Measurements from ENCODE around the gene B3GALT5.
A peak's percentile ranks its signal among the peaks of the same experiment; 100 is the strongest.

Gene B3GALT5

GRCh38 chr21:39707316-39707715 is 94.6 kb downstream of the B3GALT5 start:
- DNase-seq: no peak

DNA sequence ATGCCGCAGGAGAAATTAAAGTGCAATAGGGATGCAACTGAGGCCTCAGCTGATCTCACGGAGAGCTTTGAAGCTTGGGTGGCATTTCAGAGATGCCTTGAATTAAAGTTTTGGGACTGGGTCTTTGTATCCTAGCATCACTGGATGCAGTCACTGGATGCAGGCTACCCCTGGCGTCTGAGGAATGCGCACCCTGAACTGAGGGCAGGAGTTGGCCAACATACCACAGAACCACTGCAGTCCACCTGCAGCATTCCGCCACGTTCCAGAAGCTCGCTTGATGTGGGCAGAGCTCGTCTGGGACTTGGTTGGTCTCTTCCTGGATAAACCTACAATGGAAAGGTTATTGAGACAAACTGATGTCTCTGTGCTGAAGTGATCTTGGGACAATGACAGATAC is 98.1 kb downstream of the B3GALT5 start:
- DNase-seq: no peak

DNA sequence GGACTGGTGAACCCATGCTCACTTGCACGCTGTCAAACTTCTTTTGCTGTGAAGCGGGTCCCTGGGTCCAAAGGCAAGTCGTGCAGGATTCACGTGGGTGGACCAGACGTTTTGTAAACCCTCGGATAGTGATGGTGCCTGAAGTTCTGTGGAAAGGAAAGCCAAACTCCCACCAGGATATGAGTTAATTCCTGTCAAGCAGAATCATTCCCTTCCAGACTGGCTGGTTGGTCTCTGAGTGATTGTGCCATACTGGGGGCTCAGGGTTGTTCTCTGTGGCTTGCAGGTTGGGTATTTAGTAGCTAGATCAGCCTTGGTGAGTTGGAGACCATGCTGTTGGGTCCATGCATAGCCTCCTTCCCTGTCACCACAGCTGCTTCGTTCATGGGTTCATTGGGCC is 99.5 kb downstream of the B3GALT5 start:
- DNase-seq: no peak

DNA sequence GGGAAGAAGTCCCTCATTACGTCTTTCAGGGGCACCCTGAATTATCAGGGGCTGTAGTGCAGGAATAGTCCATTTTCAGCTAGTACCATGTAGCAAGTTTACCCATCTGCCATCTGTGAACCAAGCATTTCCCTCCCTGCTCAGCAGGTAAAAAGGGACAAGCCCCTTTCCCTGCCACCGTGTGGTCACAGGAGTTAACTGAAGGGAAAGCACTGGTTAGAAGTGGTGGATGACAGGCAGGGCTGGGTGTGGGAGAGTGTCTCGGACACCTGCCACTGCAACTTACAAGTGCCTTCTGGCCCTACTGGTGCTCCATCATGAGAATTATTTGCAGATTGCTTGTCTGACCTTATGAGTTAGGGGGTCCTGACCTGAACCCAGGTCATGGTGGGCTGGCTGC is 100.2 kb downstream of the B3GALT5 start:
- no peak for DNase-seq

DNA sequence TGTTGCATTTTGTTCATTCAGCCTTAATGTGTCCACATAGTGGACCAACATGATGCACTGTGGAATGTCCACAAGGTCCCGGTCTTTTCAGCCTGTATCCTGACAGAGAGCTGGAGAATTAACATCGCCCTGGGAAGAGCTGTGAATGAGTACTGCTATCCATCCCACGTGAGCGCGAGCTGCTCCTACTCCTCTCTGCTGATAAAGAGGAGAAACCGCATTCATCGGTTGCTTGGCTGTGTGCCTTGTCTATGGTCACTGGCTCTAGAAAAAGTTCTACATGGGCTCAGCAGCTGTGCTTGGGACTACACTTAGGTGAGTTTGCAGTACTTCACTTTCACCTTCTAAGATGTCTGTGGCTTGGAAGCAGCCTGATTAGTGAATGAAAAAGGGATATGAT is 101.2 kb downstream of the B3GALT5 start:
- no peak for DNase-seq

DNA sequence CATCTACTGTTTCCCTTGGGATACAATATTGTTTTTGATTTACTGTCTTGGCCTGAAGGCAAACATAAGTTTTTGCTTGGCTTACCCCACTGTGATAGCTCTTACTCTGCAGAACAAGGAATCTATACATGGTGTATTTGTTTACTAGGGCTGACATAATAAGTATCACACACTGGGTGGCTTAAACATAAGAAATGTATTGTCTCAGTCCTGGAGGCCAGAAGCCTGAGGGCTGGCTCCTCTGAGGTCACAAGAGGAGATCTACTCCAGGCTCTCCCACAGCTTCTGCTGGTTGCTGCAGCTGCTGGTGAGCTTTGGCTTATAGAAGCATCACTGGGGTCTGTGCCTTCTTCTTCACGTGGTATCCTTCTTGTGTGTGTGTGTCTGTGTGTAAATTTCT is 101.6 kb downstream of the B3GALT5 start:
- no peak for DNase-seq

- peak; percentile 44 for DNase-seq
Measured at GRCh38 chr21:39715804-39716397, 103.2 kb downstream of the B3GALT5 start.

DNA sequence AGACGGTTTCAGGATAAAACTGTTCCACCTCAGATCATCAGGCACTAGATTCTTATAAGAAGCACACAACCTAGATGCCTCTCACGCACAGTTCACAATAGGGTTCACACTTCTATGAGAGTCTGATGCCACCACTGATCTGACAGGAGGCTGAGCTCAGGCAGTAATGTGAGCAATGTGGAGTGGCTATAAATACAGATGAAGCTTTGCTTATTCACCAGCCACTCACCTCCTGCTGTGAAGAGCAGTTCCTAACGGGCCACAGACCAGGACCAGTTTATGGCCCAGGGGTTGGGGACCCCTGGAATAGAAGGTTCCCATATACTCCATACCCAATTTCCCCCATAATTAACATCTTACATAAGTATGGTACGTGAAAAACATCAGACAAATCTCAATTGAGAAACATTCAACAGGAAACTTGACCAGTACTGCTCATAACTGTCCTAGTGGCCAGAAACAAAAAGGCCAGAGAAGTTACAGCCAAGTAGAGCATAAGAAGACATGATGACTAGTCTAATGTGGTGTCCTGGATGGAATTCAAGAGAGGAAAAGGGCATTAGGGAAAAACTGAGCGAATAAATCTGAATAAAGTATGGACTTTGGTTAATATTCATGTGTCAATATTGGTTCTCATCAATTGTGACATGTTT is 107.5 kb downstream of the B3GALT5 start:
- DNase-seq: no peak

- no peak for DNase-seq
Measured at GRCh38 chr21:39721885-39722284, 109.1 kb downstream of the B3GALT5 start.

Data from retina (tissue), 1 donor.